HG03139 (cell line): Measurements from ENCODE around the gene GPA33.

Experiments used
- ATAC-seq: cut with Tn5 transposase; IDR thresholded peaks from one replicate; pipeline ENCODE4 v1.9.1; 2021; ENCODE audit not compliant: unreplicated experiment

GPA33 gene

DNA sequence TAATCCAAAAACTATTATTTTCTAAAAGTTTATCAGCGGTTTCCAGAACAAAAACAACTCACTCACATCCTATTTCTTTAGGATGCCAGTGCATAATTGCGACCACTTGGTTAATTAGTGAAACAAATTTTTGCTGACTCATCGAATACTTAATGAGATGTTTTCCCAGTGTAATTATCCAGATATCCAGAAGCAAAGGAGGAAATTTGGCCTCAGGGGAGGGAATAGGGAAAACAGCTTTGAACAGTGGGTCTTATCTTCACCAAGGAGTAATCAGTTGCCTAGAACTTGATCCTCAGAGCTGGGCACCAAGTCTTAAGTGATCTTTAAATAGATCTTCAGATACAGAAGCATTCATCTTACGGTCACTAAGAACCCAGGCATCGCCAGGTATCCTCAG, 28.0 kb upstream of the GPA33 start:
- no peak for ATAC-seq

- ATAC-seq: no peak
Observed at GRCh38 chr1:167117225-167117624, 27.0 kb upstream of the GPA33 start.

GRCh38 chr1:167116174-167116573, 26.0 kb upstream of the GPA33 start:
- ATAC-seq: no peak

DNA sequence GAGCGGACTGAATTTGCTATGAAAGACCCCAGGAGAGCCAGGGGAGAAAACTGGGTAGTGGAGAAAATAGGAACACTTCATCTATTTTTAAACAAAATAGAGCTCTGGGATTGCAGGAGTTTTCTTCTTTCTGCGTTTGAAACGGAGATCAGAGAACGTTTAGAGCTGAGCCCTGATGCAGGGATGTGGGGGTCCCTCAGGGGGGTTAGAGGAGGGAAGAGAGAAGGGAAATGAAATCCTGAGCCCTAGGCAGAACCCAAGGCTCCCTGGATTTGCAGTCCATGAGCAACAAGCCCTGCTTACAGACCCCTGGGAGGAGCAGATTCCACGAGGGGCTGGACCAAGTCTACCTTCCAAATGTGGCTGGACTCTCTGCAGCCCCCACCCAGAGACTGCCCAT, 25.5 kb upstream of the GPA33 start:
- no peak for ATAC-seq

- no peak for ATAC-seq
Observed at GRCh38 chr1:167114725-167115124, 24.5 kb upstream of the GPA33 start.

DNA sequence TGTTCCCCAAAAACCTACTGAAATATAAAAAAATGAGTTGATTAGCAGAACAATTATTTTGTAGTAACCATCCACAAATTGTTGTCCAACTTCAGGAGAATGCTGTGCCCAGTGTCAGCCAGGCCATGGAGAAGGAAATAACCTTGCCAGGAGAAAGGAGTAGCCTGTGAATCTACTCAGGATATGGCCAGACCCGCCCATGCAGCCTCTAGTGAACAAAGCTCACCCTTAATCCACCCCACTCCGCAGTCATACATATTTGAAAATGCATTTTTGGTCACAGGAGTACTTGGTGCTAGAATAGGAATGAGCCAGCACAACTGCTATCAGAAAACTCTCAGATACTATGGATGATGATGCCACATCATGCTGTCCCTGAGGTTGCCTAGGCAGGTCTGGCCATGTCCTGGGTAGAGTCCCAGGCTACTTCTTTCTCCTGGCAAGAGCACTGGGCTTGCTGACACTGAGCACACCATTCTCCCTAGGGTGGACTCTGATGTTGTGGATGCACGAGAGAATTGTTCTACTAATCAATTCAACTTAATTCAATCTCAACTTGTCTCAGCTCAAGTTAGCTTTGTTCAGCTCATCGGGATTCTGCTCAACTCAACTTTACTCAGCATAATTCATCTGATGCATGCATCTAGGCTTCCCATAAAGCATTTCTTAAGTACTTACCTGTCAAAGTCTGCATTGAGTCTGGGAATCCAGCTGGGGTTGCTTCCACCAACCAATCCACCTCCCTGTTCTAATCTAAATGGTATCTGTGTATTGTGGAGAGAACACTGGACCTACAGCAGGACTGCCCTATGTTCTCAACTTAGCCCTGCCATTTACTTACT, 21.9 kb upstream of the GPA33 start:
- ATAC-seq: no peak

DNA sequence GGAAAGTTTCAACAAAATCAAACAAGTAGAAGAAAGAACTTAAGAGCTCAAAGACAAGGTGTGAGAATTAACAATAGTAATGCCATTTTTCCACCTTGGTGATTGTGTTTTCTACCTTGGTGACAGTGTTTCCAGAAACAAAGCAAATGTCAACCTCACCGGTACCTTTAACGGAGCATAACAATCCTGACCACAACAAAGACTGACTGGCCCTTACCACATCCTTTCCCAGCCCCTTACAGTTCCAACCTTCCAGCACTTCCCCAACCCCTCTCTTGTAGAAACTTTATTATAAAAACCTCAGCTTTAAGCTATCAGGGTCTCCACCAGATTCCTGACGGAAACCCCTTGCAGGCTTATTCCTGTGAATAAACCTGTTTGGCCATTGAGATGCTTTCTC, 20.4 kb upstream of the GPA33 start:
- ATAC-seq: peak; percentile 57

DNA sequence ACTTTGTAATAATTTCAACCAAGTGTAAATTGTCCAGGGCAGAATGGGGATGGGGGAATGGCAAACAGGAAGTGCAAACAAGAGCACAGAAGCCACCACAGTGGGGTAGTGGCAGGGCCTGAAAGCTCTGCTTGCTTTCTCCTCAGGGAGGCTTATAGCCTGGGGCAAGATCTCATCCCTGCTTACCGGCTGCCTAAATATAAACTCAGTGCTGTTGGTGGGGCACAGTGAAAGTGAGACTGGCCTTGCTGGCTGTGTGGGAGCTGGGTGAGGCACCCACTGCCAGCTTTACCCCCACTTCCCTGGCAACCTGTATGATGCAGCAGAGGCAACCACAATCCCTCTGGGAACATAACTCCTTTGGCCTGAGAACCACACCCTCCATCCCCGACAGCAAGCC, 18.9 kb upstream of the GPA33 start:
- ATAC-seq: no peak

GRCh38 chr1:167107456-167107855, 17.3 kb upstream of the GPA33 start:
- no peak for ATAC-seq

DNA sequence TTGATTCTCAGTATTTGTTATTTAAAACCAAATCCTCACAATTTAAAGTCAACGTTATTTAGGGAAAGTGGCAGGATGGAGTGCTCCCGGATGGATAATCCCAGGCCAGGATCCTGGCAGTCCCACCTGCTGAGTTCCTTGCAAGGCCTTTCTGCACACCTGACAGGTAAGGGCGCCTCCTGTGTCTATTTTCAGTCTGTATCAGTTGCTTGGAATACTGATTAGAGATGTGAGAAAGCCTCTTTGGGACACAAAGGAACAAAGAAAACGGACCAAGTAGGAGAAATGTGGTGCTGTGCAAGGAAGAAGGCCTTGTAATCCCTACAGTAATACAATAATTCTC, 15.9 kb upstream of the GPA33 start:
- ATAC-seq: no peak

DNA sequence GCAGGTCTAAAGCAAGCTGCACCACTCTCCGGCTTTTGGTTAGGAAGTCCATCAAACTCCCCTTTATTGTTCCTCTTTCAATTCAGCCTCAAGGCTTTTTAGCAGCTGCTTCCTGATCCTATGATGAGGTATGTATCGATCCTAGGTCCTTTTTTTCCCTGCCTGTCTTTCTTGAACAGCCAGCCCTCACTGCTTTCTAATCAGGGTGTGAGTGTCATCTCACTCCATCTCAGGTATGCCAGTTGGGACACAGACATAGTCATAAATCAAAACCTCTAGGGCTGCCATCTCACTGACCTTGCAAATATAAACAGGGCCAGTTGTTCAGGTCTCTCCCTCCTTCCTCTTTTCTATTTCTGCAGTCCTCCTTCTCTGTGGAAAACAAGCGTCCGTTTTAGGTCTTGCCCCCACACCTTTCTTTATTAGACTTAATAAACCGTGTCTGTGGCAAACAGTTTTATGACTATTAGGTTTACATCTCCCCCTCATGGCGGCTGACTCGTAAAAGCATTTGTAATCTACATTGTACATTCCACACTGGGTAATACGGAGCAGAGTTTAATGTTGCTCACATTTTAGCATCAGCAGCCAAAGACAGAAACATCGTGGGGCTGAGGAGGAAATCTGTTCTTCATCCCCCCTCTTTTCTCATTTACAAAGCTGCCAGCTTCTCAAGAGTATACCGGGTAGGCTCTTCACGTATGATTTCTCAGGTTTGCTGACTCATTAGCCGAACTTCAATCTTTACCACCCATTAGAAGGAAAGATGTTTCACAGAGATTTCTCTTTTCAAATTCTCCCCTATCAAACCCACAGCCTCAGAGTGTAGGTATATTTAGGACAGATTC, 15.3 kb upstream of the GPA33 start:
- ATAC-seq: no peak

DNA sequence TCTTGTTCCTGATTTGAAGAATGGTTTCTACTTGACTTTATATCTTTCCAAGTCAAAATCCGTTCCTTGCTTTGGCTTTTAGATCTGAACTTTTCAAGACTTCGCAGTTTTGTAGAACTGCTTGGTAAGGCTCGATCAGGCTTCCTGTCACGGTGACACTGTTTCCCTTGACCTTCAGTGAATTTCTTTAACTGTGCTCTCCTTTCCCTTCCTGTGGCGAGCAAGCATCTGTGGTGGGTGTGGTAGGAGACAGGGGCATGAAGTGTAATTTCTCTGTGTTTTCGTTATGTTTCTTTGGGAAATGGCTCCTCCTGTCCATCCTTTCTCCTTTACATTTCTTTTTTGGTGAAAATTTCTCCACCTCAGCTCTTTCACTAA, 14.1 kb upstream of the GPA33 start:
- no peak for ATAC-seq

DNA sequence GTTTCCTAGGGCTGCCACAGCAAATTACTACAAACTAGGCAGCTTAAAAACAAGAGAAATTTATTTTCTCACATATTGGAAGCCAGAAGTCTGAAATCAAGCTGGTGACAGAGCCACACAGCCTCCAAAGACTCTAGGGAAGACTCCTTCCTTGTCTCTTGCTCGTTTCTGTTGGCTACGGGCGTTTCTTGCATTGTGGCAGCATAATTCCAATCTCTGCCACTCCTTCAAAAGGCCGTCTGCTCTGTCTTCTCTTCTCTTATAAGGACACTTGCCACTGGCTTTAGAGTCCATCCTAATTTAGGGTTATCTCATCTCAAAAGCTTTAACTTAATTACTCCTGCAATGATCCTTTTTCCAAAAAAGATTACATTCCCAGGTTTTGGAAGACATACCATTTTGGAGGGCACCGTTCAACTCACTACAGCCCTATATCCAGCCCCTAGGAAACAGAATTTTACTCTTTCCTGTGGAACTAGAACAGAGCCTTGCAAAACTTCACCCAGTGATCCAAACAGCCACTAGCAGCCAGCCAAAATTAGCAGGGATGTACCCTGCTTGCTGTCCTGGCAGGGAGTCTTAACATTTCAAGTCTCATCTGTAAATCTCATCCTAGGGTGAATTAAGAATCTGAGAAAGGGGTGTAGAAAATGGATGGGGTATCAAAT, 12.9 kb upstream of the GPA33 start:
- ATAC-seq: no peak

DNA sequence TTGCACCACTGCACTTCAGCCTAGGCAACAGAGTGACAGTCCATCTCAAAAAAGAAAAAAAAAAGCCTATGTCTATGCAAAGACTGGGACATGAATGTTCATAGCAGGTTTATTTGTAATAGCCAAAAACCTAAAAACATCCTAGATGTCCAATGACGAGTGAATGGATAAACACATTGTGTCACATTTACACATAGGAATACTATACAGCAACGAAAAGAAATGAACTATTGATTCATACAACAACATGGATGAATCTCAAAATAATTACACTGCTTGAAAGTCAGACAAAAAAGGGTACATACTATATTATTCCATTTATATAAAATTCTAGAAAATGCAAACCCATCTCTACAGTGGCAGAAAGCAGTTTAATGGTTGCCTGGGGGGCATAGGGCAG, 11.6 kb upstream of the GPA33 start:
- ATAC-seq: no peak

DNA sequence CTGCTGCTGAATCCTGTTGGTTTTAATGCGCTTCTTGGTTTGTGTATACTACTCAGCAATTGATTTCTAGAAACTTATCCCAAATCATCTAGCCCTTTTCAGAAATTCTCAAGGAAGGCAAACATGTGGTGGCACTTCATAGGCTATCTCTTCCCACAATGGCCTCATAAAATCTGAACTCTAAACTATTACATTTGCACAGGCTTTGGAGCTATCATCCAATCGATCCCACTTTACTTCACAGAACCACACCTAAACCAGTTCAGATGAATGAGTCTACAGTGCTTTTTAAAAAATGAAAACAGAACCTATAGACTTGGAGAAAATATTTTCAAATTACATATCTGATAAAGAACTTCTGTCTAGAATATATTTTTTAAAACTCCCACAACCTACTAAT, 10.6 kb upstream of the GPA33 start:
- no peak for ATAC-seq

- ATAC-seq: no peak
Observed at GRCh38 chr1:167099851-167100250, 9.7 kb upstream of the GPA33 start.

DNA sequence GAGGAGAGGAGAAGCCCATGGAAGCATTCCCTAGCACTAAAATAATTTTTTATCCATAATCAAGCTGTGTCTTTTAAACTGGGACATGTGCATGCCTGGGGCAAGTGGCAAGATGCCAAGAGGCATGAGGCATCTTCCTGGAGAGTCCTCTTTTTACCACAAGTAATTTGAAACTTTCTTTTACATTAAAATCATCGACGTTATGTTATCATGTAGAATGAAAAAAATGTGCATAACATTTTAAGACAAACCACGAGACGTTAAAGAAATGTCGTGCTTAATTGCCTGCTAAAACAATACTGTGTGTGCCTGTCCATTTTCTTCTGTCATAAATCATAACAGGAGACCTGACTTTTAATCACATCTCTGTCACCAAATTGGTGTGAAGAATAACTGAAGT, 5.2 kb upstream of the GPA33 start:
- ATAC-seq: no peak

- no peak for ATAC-seq
Observed at GRCh38 chr1:167094690-167095089, 4.5 kb upstream of the GPA33 start.

- no peak for ATAC-seq
Observed at GRCh38 chr1:167093846-167094516, 3.8 kb upstream of the GPA33 start, which contains the start of gene STYXL2. Gene STYXL2 (plus strand): TSS chr1:167094075. CDS start chr1:167094850, 775 bp downstream.

DNA sequence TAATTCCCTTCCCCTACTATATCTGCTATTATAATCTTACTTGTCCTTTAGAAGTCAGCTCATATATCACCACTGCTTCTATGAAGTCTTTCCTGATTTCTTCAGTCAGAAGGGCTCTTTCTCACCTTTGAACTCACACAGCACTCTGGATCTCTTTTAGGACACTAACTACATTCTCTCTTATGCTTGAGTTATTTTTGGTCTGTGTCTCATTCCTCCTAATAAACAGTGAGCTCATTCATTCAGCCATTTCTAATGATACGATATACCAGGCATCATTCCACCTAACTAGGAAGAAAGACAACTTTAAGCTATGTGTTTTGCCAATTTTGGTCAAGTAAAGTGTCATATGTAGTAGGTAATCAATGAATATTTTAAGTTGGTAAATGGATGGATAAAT, 2.5 kb upstream of the GPA33 start:
- no peak for ATAC-seq

DNA sequence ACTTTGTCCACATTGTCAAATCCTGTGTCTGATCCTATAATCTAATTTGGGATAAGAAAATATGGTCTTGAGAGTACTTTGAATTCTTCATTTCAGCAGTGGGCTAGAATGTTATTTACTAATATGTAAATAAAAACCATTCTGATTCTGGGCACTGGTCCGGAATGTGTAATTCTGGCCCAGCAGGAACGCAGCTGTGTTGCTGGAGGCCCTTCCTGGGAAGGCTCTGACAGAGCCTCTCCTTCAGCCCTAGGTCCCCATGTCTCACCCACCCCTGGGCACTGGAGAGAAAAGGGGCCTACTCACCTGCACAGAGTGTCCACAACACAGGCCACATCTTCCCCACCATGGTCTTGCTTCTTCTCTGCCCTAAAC, 251 bp downstream of the GPA33 start:
- ATAC-seq: no peak
